HepG2 (cell line): ENCODE data around the gene PRSS12. TPM values are rescaled to one million over a fixed set of nuclear protein-coding genes. Genes with fewer than 3 reads are reported as not detected.

Experiments
- ATAC-seq: fragments of 200-7000 bp; cut with Tn5 transposase; 3 replicates; pipeline ENCODE4 v1.9.1; 2020; ENCODE audit warnings: mild to moderate bottlenecking, moderate library complexity
- BruUV-seq: library from RNA; stranded (reverse); fragments of 400-500 nt; replicated peaks from 2 replicates; lab custom pipeline; 2021; lab: Mats Ljungman, UMichigan
- CTCF ChIA-PET: fragments of 300-600 bp; formaldehyde crosslinking; extraction: SDS; loops from one replicate; lab custom pipeline; 2021; ENCODE audit warnings: low total read pairs, inconsistent platforms, low intra/inter-chr PET ratio; lab: Yijun Ruan, JAX
- POLR2A ChIA-PET: fragments of 350-600 bp; sonication (Branson Sonifier 250); formaldehyde crosslinking; loops from one replicate; lab custom pipeline; 2020; ENCODE audit warnings: antibody characterized with exemption, inconsistent platforms; lab: Yijun Ruan, JAX
- DNase-seq: peaks from one replicate; pipeline ENCODE4 v3.0.0-alpha.2; 2015; ENCODE audit warnings: low spot score
- FAIRE-seq: peaks from 3 replicates; lab custom pipeline; 2011; peaks lifted over from hg19 to GRCh38; lab: Jason Lieb, UNC
- H2AFZ ChIP-seq: one replicate; pipeline ENCODE4 v1.6.1; 2011; ENCODE audit warnings: low read length, inconsistent platforms
- H3K27ac ChIP-seq: fragments of 300-600 bp; 3 replicates; pipeline ENCODE4 v1.8.0; 2011; ENCODE audit warnings: mixed run types, mild to moderate bottlenecking, mixed read lengths, low read length, inconsistent platforms; ENCODE audit not compliant: insufficient read depth; ENCODE audit errors: extremely low read length
- H3K27me3 ChIP-seq, 2 experiments: fragments of 200-600 bp in 1 of 2; 2 replicates in 1 of 2; 3 replicates in 1 of 2; pipeline versions ENCODE4 v1.6.0 to v1.8.0; 2011; ENCODE audit warnings: low read length in 2 of 2, mild to moderate bottlenecking in 2 of 2, moderate library complexity in 2 of 2, inconsistent platforms in 1 of 2; ENCODE audit not compliant: insufficient read depth in 2 of 2, control insufficient read depth in 1 of 2
- H3K36me3 ChIP-seq, 2 experiments: fragments of 200-600 bp in 1 of 2; replicated peaks in 1 of 2; 2 replicates in 1 of 2; 3 replicates in 1 of 2; pipeline versions ENCODE4 v1.5.1 to v1.8.0; 2011; ENCODE audit warnings: low read length in 2 of 2, inconsistent platforms in 1 of 2; ENCODE audit not compliant: insufficient read depth in 2 of 2, control insufficient read depth in 1 of 2
- H3K4me1 ChIP-seq: 2 replicates; pipeline ENCODE4 v1.5.1; 2012; ENCODE audit warnings: low read length, inconsistent platforms; ENCODE audit not compliant: insufficient read depth
- H3K4me2 ChIP-seq: 2 replicates; pipeline ENCODE4 v1.6.0; 2011; ENCODE audit warnings: low read depth, low read length, inconsistent platforms
- H3K4me3 ChIP-seq, 3 experiments: fragments of 200-600 bp in 1 of 3; sonication (generic), shearing (Covaris generic) in 1 of 3; replicated peaks in 1 of 3; 2 replicates each; pipeline ENCODE4 v1.5.1; 2011 to 2016; ENCODE audit warnings: low read length in 3 of 3, inconsistent platforms in 2 of 3, low read depth in 2 of 3, mild to moderate bottlenecking in 2 of 3, control low read depth in 1 of 3, mixed read lengths in 1 of 3; ENCODE audit not compliant: insufficient read depth in 1 of 3
- H3K79me2 ChIP-seq: one replicate; pipeline ENCODE4 v1.6.1; 2011; ENCODE audit warnings: low read length, inconsistent platforms; ENCODE audit not compliant: insufficient read depth
- H3K9ac ChIP-seq: 2 replicates; pipeline ENCODE4 v1.6.0; 2011; ENCODE audit warnings: mild to moderate bottlenecking, low read depth, low read length, inconsistent platforms; ENCODE audit not compliant: insufficient read depth
- H3K9me3 ChIP-seq: 2 replicates; pipeline ENCODE4 v1.5.1; 2012; ENCODE audit warnings: mild to moderate bottlenecking, low read length
- H4K20me1 ChIP-seq: 2 replicates; pipeline ENCODE4 v1.6.0; 2011; ENCODE audit warnings: inconsistent platforms, mild to moderate bottlenecking, low read length, moderate library complexity; ENCODE audit not compliant: insufficient read depth
- FOXK2 ChIP-seq: fragments of 450-650 bp; IDR thresholded peaks from 2 replicates; pipeline ENCODE4 v1.6.1; 2016
- NR2F1 ChIP-seq, 2 experiments: fragments of 450-650 bp in 1 of 2; formaldehyde crosslinking in 1 of 2; IDR thresholded peaks; 2 replicates each; pipeline versions ENCODE4 v1.5.0 to v1.6.1; 2016 to 2020; ENCODE audit warnings: mild to moderate bottlenecking in 1 of 2, missing compliant biosample characterization in 1 of 2, missing genetic modification reagents in 1 of 2, moderate library complexity in 1 of 2
- POLR2AphosphoS2 ChIP-seq: IDR thresholded peaks from 2 replicates; pipeline ENCODE4 v1.6.1; 2011; ENCODE audit warnings: low read depth, low read length, improper control_type of control experiment
- PRPF4 ChIP-seq: fragments of 200-400 bp; formaldehyde crosslinking; IDR thresholded peaks from 2 replicates; pipeline ENCODE4 v1.6.1; 2016; ENCODE audit warnings: low read length, low read depth; ENCODE audit not compliant: poor library complexity, severe bottlenecking
- RCOR2 ChIP-seq: IDR thresholded peaks from 2 replicates; pipeline ENCODE4 v1.6.1; 2016; ENCODE audit warnings: missing biosample characterization, missing genetic modification reagents
- SP4 ChIP-seq: sonication (generic); formaldehyde crosslinking; IDR thresholded peaks from 2 replicates; pipeline ENCODE4 v1.8.1; 2023; ENCODE audit warnings: mild to moderate bottlenecking, missing genetic modification reagents
- SPEN ChIP-seq: sonication (generic); formaldehyde crosslinking; IDR thresholded peaks from 2 replicates; pipeline ENCODE4 v1.5.1; 2020; ENCODE audit warnings: low read depth, mild to moderate bottlenecking, missing genetic modification reagents
- TEAD3 ChIP-seq: optimal IDR thresholded peaks from 2 replicates; pipeline ENCODE3; 2016; ENCODE audit warnings: borderline replicate concordance
- ZNF121 ChIP-seq: sonication (generic); formaldehyde crosslinking; IDR thresholded peaks from 2 replicates; pipeline ENCODE4 v1.5.0; 2020; ENCODE audit warnings: mild to moderate bottlenecking, missing genetic modification reagents
- ZNF326 ChIP-seq: sonication (generic); formaldehyde crosslinking; IDR thresholded peaks from 2 replicates; pipeline ENCODE4 v1.4.0; 2020; ENCODE audit warnings: missing genetic modification reagents, borderline replicate concordance
- ZNF343 ChIP-seq: sonication (generic); formaldehyde crosslinking; IDR thresholded peaks from 2 replicates; pipeline ENCODE4 v1.4.0; 2020; ENCODE audit warnings: mild to moderate bottlenecking, missing genetic modification reagents
- ZNF350 ChIP-seq: sonication (generic); formaldehyde crosslinking; IDR thresholded peaks from 2 replicates; pipeline ENCODE4 v1.4.0; 2020; ENCODE audit warnings: mild to moderate bottlenecking, low read depth, missing genetic modification reagents, borderline replicate concordance
- ZSCAN12 ChIP-seq: sonication (generic); formaldehyde crosslinking; IDR thresholded peaks from 2 replicates; pipeline ENCODE4 v1.9.0; 2021; ENCODE audit warnings: mild to moderate bottlenecking, missing genetic modification reagents
- WGBS: methylation state at CpG from one replicate; pipeline ENCODE4 v1.1.6; 2017; ENCODE audit warnings: low lambda C conversion rate; 5-methylcytosine and 5-hydroxymethylcytosine counted together
- in situ Hi-C: cut with HindIII; loops from 2 replicates; pipeline ENCODE4 v1.10.0; 2017; ENCODE audit warnings: low pct_unique_long_range_greater_than_20kb; ENCODE audit not compliant: extremely low pct_ligation_motif_present
- intact Hi-C: fragments of 100-400 bp; cut with micrococcal nuclease; formaldehyde crosslinking; loops from one replicate; pipeline ENCODE4 v1.10.0; 2022; ENCODE audit not compliant: unreplicated experiment
- polyA plus RNA-seq, 8 experiments: library from polyadenylated mRNA; depleted of rRNA in 3 of 8; stranded (reverse) in 7 of 8; unstranded in 1 of 8; fragments of >200 nt; fragmentation: Illumina TruSeq in 4 of 8; extraction: Trizol in 4 of 8; gene quantifications; 2 replicates each; pipeline versions ENCODE4 v1.2.1 to v1.2.3, GENCODE V29; 2011 to 2016; ENCODE audit warnings: low read depth in 4 of 8, missing spikeins in 1 of 8, mixed read lengths in 1 of 8; ENCODE audit not compliant: insufficient read depth in 1 of 8
- total RNA-seq, 5 experiments: library from RNA; depleted of rRNA; stranded (reverse); fragments of >200 nt; fragmentation: Illumina TruSeq; extraction: Trizol; gene quantifications; 2 replicates each; pipeline ENCODE4 v1.2.3, GENCODE V29; 2016; ENCODE audit warnings: low read depth in 1 of 5
- TF ChIP-seq, protein P1 (sequence below): sonication (generic); formaldehyde crosslinking; IDR thresholded peaks from 2 replicates; pipeline ENCODE4 v1.4.0; 2020; ENCODE audit warnings: mild to moderate bottlenecking, missing genetic modification reagents
- TF ChIP-seq, protein P2 (sequence below): sonication (generic); IDR thresholded peaks from 2 replicates; pipeline ENCODE4 v1.6.1; 2016; ENCODE audit warnings: low read depth, borderline replicate concordance

The PRSS12 gene
- total and polyA plus RNA-seq, 2 of the 13 experiments (the other 11 are each of a cell fraction or from before 2014, with no cell fraction given) = 0.02 TPM; not detected in 1

DNA sequence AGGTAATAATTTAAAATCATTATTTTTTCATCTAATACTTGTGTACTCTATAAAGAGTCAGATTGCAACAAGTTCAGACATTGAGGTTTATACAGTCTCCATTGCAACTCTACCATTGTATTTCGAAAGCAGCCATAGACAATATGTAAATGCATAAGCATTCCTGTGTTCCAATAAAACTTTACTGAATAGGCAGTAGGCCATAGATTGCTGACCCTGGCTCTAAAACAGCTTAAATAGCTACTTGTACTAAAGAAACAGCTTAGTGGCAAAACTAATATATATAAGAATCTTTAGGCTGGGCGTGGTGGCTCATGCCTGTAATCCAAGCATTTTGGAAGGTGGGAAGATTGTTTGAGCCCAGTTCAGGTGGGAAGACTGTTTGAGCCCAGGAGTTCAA, 115.3 kb downstream of the PRSS12 start (continued):
- no peak for TF ChIP-seq SP4 (CRISPR knock-in tag)
- no peak for TF ChIP-seq ZNF121 (CRISPR knock-in tag)
- no peak for TF ChIP-seq POLR2AphosphoS2
- no peak for TF ChIP-seq ZSCAN12 (CRISPR knock-in tag)
- TF ChIP-seq RCOR2 (CRISPR knock-in tag) = no peak

DNA sequence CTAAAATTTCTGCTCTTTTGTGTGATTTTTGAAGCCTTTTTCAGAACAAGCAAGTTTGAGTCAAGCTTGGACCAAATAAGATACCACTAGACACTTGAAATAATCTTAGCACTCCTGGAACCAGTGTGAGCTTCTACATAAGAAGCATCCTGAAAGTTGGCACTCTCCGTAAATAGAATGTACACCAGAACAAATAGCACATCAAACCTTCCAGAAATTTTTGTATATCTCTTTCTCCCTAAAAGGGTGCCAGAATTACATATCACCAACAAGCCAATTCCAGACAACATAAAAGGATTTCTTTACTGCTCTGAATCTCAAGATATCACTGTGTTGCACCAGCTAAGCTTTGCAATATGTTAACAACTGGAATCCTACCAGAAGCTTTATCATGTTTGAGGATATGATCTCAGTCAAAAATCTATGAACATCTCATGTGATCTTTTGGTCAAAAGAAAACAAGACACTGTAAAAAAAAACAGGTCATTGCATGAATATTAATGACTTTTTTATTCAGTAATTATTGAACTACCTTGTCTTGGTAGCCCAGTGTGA, 117.2 kb downstream of the PRSS12 start:
- 25% methylated on average over 1 of the region's 1 CpG for WGBS
- CTCF ChIA-PET = no interaction called here

More for the DNA sequence above, 117.2 kb downstream of the PRSS12 start:
- no peak for DNase-seq
- Histone ChIP-seq H3K9ac (no peak overlapping the region), H3K27ac (no peak overlapping the region), H4K20me1 (no peaks in the 10 kb centered on the region), H3K9me3 (no peaks in the 10 kb centered on the region), H3K4me1 (no peaks in the 10 kb centered on the region)
- POLR2A ChIA-PET = no interaction called here
- TF ChIP-seq FOXK2 (no peak), ZNF343 (CRISPR knock-in tag) (no peak), NR2F1 (CRISPR knock-in tag; IDR thresholded peaks at IDR 0.05) (no peak), PRPF4 (no peak), ZNF326 (CRISPR knock-in tag) (no peak), ZNF350 (CRISPR knock-in tag) (no peak), TEAD3 (CRISPR knock-in tag) (no peak), SPEN (CRISPR knock-in tag) (no peak)
- TF ChIP-seq, protein P1, sequence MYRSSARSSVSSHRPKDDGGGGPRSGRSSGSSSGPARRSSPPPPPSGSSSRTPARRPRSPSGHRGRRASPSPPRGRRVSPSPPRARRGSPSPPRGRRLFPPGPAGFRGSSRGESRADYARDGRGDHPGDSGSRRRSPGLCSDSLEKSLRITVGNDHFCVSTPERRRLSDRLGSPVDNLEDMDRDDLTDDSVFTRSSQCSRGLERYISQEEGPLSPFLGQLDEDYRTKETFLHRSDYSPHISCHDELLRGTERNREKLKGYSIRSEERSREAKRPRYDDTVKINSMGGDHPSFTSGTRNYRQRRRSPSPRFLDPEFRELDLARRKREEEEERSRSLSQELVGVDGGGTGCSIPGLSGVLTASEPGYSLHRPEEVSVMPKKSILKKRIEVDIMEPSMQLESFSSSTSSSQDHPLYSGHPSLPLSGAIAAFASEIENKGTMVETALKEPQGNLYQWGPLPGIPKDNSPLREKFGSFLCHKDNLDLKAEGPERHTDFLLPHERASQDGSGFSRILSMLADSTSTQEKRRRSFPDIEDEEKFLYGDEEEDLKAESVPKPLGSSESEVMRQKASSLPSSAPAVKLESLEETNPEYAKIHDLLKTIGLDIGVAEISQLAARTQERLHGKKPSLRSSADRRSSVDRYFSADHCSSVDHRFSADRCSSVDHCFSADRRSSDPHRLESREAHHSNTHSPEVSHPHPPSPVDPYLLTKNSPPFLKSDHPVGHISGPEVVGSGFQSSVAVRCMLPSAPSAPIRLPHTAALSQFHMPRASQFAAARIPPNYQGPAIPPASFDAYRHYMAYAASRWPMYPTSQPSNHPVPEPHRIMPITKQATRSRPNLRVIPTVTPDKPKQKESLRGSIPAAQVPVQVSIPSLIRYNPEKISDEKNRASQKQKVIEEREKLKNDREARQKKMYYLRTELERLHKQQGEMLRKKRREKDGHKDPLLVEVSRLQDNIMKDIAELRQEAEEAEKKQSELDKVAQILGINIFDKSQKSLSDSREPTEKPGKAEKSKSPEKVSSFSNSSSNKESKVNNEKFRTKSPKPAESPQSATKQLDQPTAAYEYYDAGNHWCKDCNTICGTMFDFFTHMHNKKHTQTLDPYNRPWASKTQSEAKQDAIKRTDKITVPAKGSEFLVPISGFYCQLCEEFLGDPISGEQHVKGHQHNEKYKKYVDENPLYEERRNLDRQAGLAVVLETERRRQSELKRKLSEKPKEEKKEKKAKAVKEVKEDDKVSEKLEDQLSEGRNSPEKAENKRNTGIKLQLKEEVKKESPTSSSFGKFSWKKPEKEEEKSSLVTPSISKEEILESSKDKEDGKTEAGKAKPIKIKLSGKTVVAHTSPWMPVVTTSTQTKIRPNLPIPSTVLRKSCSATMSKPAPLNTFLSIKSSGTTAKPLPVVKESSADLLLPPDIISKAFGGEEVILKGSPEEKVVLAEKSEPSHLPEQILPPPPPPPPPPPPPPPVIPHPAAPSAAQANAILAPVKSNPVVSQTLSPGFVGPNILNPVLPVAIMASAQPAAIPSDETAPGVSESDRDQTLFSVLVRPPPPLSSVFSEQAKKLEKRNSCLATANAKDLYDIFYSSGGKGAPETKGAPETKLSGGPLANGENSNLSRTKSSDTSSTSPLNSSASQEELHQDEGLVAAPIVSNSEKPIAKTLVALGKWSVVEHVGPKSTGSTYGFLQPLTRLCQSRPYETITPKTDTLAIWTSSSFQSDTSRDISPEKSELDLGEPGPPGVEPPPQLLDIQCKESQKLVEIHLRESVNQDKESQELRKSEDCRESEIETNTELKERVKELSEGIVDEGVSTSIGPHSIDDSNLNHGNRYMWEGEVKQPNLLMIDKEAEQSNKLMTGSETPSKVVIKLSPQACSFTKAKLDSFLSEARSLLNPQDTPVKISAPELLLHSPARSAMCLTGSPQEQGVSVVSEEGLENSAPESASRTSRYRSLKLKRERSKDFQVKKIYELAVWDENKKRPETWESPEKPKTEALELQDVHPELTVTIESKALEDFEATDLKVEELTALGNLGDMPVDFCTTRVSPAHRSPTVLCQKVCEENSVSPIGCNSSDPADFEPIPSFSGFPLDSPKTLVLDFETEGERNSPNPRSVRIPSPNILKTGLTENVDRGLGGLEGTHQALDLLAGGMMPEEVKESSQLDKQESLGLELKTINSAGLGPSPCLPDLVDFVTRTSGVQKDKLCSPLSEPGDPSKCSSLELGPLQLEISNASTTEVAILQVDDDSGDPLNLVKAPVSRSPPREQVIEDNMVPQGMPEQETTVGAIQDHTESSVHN (CRISPR knock-in tag) = no peak
- TF ChIP-seq, protein P2, sequence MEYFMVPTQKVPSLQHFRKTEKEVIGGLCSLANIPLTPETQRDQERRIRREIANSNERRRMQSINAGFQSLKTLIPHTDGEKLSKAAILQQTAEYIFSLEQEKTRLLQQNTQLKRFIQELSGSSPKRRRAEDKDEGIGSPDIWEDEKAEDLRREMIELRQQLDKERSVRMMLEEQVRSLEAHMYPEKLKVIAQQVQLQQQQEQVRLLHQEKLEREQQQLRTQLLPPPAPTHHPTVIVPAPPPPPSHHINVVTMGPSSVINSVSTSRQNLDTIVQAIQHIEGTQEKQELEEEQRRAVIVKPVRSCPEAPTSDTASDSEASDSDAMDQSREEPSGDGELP = no peak
- TF ChIP-seq, all 625 proteins: peak for 0
- intact Hi-C loops (no loop called here), in situ Hi-C loops (loop anchor here (25.0 kb wide), 1 partner anchor 1098 kb away; no protein-coding TSS in a partner anchor)
- no peak overlapping the region for H3K4me2 ChIP-seq
- ATAC-seq = no peak
- FAIRE-seq = no peak
- H3K27me3 ChIP-seq = no peaks in the 10 kb centered on the region
- no peak overlapping the region for H2AFZ ChIP-seq
- no peak overlapping the region for H3K4me3 ChIP-seq
- no TSS peak for BruUV-seq
- H3K79me2 ChIP-seq = no peaks in the 10 kb centered on the region
- H3K36me3 ChIP-seq = no peaks in the 10 kb centered on the region
